AG04449 (cell line): ENCODE results near the gene LDHA.

Source experiments
- CTCF ChIA-PET: fragments of 350-600 bp; formaldehyde crosslinking; extraction: SDS; loops from one replicate; lab custom pipeline; 2021; ENCODE audit warnings: antibody characterized with exemption; lab: Yijun Ruan, JAX
- POLR2A ChIA-PET: fragments of 400-600, 350-600 bp; formaldehyde crosslinking; extraction: SDS; loops from one replicate; lab custom pipeline; 2020; ENCODE audit warnings: antibody characterized with exemption, inconsistent platforms; lab: Yijun Ruan, JAX
- DNase-seq: peaks from one replicate; pipeline ENCODE4 v3.0.0-alpha.2; 2010; ENCODE audit warnings: low read depth, low spot score
- H3K4me3 ChIP-seq: 2 replicates; pipeline ENCODE4 v1.5.1; 2011; ENCODE audit warnings: low read depth, mild to moderate bottlenecking, control low read depth, low read length
- CTCF ChIP-seq: IDR thresholded peaks from one replicate; pipeline ENCODE4 v1.5.1; 2011; ENCODE audit warnings: mild to moderate bottlenecking, moderate library complexity, low read length, control low read depth, inconsistent platforms; ENCODE audit not compliant: insufficient read depth; ENCODE audit errors: missing control alignments

The LDHA gene

DNA sequence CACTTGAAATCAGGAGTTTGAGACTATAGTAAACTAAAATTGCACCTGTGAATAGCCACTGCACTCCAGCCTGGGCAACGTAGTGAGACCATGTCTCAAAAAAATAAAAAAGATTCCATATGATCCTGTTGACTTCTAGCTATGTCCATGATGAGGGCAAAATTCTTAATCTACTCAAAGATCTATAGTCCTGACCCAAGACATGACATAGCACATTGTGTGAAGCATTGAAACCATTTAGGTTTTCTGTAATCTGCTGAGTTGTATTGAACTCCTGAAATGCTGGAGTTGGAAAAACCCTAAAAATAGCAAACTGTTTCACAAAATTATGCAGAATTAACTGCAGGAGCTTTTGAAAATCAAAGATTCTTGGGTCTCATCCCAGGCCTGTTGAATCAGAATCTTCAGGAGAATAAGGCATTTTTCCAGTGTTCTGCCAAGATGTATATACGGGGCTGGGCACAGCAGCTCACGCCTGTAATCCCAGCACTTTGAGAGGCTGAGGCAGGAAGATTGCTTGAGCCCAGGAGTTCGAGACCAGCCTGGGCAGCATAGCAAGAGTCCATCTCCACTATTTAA lies 29.8 kb upstream of the LDHA start:
- TF ChIP-seq CTCF, result no peak
- CTCF ChIA-PET, result interaction anchor here (1.8 kb wide), 1 partner anchor 9 kb away, joined by 5 read pairs; no protein-coding TSS in a partner anchor
- DNase-seq, result no peak
- no peak overlapping the region for H3K4me3 ChIP-seq
- POLR2A ChIA-PET, result interaction anchor here (0.7 kb wide), 2 partner anchors 18 to 29 kb away, joined by 3 to 4 read pairs; partner anchors contain the start of gene LDHA

DNA sequence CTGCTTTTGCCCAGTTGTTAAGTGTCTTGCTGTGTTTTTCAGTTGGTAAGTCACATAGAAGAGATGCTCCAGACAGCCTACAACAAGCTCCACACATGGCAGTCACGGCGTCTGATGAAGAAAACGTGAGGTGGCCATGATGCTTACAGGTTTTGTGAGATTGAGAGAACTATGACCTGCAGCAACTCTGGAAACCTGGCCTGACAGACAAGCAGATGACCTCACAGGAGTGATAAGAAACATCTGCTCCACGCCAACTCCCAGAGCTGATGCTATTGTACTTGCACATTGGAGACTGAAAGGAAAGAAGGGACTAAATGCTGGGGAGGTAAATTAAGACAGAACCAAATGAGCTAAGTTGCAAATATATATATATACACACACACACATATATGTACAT lies 28.6 kb upstream of the LDHA start:
- ChIA-PET POLR2A (interaction anchor here (0.7 kb wide), 1 partner anchor 31 kb away, joined by 3 read pairs; no protein-coding TSS in a partner anchor), CTCF (interaction anchor here (1.0 kb wide), 1 partner anchor 8 kb away, joined by 3 read pairs; no protein-coding TSS in a partner anchor)
- no peak for DNase-seq
- no peak overlapping the region for H3K4me3 ChIP-seq
- no peak for TF ChIP-seq CTCF

- no peak for TF ChIP-seq CTCF
- H3K4me3 ChIP-seq, result no peak overlapping the region
- ChIA-PET POLR2A (interaction anchor here (0.7 kb wide), 1 partner anchor 30 kb away, joined by 3 read pairs; no protein-coding TSS in a partner anchor), CTCF (no interaction called here)
- no peak for DNase-seq
Measured at GRCh38 chr11:18366286-18366685, 28.1 kb upstream of the LDHA start.

DNA sequence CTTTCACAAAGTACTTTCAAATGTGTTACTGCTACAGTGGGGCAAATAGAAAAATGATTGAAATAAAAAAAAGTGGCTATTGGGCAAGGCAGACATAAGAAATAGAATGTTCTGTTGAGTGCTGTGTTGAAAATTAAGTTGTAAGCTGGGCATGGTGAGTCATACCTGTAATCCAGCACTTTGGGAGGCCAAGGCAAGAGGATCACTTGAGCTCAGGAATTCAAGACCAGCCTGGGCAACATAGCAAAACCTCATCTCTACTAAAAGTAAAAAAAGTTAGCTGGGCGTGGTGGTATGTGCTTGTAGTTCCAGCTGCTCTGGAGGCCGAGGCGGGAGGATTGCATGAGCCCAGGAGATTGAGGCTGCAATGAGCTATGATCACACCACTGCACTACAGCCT lies 26.9 kb upstream of the LDHA start:
- DNase-seq, result no peak
- POLR2A ChIA-PET, result interaction anchor here (0.6 to 2.8 kb wide), 4 partner anchors 16 to 46 kb away, joined by 3 to 15 read pairs (median 8); partner anchors contain the start of gene LDHA
- no peak for TF ChIP-seq CTCF
- H3K4me3 ChIP-seq, result no peak overlapping the region
- CTCF ChIA-PET, result interaction anchor here (1.0 kb wide), 1 partner anchor 19 kb away, joined by 3 read pairs; no protein-coding TSS in a partner anchor

- no peak overlapping the region for H3K4me3 ChIP-seq
- ChIA-PET POLR2A (interaction anchor here (1.0 to 2.8 kb wide), 3 partner anchors 15 to 28 kb away, joined by 3 to 15 read pairs (median 14); partner anchors contain the start of gene LDHA), CTCF (interaction anchor here (1.0 kb wide), 1 partner anchor 20 kb away, joined by 3 read pairs; no protein-coding TSS in a partner anchor)
- DNase-seq, result no peak
- TF ChIP-seq CTCF, result no peak
Measured at GRCh38 chr11:18368221-18368620, 26.1 kb upstream of the LDHA start.

GRCh38 chr11:18369398-18369797 lies 25.0 kb upstream of the LDHA start:
- H3K4me3 ChIP-seq, result no peak overlapping the region
- no peak for TF ChIP-seq CTCF
- POLR2A ChIA-PET, result interaction anchor here (1.1 to 2.8 kb wide), 2 partner anchors 14 to 26 kb away, joined by 4 to 15 read pairs; no protein-coding TSS in a partner anchor
- DNase-seq, result no peak
- CTCF ChIA-PET, result no interaction called here
